K562 (cell line): ENCODE data around the gene WDR17. TPM values are rescaled to one million over a fixed set of nuclear protein-coding genes. Genes with fewer than 3 reads are reported as not detected.

Experiments used
- ATAC-seq: fragments of 200-7000 bp; cut with Tn5 transposase; 3 replicates; pipeline ENCODE4 v1.9.1; 2020; ENCODE audit warnings: moderate library complexity
- BruUV-seq: library from RNA; stranded (reverse); fragments of 400-500 nt; replicated peaks from 2 replicates; lab custom pipeline; 2021; lab: Mats Ljungman, UMichigan
- CTCF ChIA-PET: fragments of 300-600 bp; formaldehyde crosslinking; extraction: SDS; loops from one replicate; lab custom pipeline; 2021; ENCODE audit warnings: low intra/inter-chr PET ratio; lab: Yijun Ruan, JAX
- POLR2A ChIA-PET: fragments of 300-600, 350-650 bp; sonication (Branson Sonifier 250); formaldehyde crosslinking; extraction: SDS; loops from one replicate; lab custom pipeline; 2021; ENCODE audit warnings: antibody characterized with exemption, inconsistent platforms; lab: Yijun Ruan, JAX
- DNase-seq, 4 experiments: peaks; one replicate each; pipeline versions ENCODE4 v3.0.0 to v3.0.0-alpha.2; 2011 to 2018; ENCODE audit warnings: low spot score in 3 of 4, mixed read lengths in 3 of 4; ENCODE audit errors: extremely low read depth in 1 of 4
- FAIRE-seq: peaks from 2 replicates; lab custom pipeline; 2011; peaks lifted over from hg19 to GRCh38; lab: Jason Lieb, UNC
- H2AFZ ChIP-seq: 2 replicates; pipeline ENCODE4 v1.6.0; 2011; ENCODE audit warnings: low read depth, low read length, control low read depth, inconsistent platforms
- H3K27ac ChIP-seq: fragments of 200-600 bp; 3 replicates; pipeline ENCODE4 v1.8.0; 2011; ENCODE audit warnings: low read depth, mild to moderate bottlenecking, control low read depth, inconsistent platforms, low read length, moderate library complexity, mixed read lengths; ENCODE audit errors: extremely low read depth
- H3K27me3 ChIP-seq, 2 experiments: fragments of 300-600 bp in 1 of 2; 2 replicates in 1 of 2; 3 replicates in 1 of 2; pipeline versions ENCODE4 v1.6.0 to v1.8.0; 2011; ENCODE audit warnings: inconsistent platforms in 2 of 2, low read length in 2 of 2, mild to moderate bottlenecking in 1 of 2, mixed read lengths in 1 of 2, moderate library complexity in 1 of 2; ENCODE audit not compliant: control insufficient read depth in 2 of 2, insufficient read depth in 2 of 2
- H3K36me3 ChIP-seq: fragments of 300-600 bp; 3 replicates; pipeline ENCODE4 v1.8.0; 2011; ENCODE audit warnings: mild to moderate bottlenecking, low read length, inconsistent platforms; ENCODE audit not compliant: control insufficient read depth, insufficient read depth
- H3K4me1 ChIP-seq, 2 experiments: fragments of 200-600 bp in 1 of 2; replicated peaks in 1 of 2; 2 replicates in 1 of 2; 3 replicates in 1 of 2; pipeline versions ENCODE4 v1.5.1 to v1.8.0; 2011; ENCODE audit warnings: inconsistent platforms in 2 of 2, low read length in 2 of 2, mild to moderate bottlenecking in 1 of 2, mixed read lengths in 1 of 2, moderate library complexity in 1 of 2; ENCODE audit not compliant: control insufficient read depth in 2 of 2, insufficient read depth in 2 of 2
- H3K4me2 ChIP-seq: 2 replicates; pipeline ENCODE4 v1.6.1; 2011; ENCODE audit warnings: low read length, control low read depth, inconsistent platforms, mixed read lengths; ENCODE audit not compliant: insufficient read depth
- H3K4me3 ChIP-seq: fragments of 200-600 bp; sonication (generic), shearing (Covaris generic); 2 replicates; pipeline ENCODE4 v1.5.1; 2016; ENCODE audit warnings: control low read depth, inconsistent platforms
- H3K79me2 ChIP-seq: fragments of 200-600 bp; 3 replicates; pipeline ENCODE4 v1.8.0; 2011; ENCODE audit warnings: low read length, inconsistent platforms; ENCODE audit not compliant: control insufficient read depth, insufficient read depth
- H3K9ac ChIP-seq, 2 experiments: 2 replicates each; pipeline versions ENCODE4 v1.6.0 to v1.6.1; 2011; ENCODE audit warnings: low read depth in 2 of 2, low read length in 2 of 2, control low read depth in 1 of 2, inconsistent platforms in 1 of 2, mild to moderate bottlenecking in 1 of 2, mixed read lengths in 1 of 2; ENCODE audit not compliant: insufficient read depth in 1 of 2
- H3K9me1 ChIP-seq: one replicate; pipeline ENCODE4 v1.6.0; 2011; ENCODE audit warnings: inconsistent platforms, mild to moderate bottlenecking, low read length, moderate library complexity; ENCODE audit not compliant: control insufficient read depth, insufficient read depth
- H3K9me3 ChIP-seq: replicated peaks from 2 replicates; pipeline ENCODE4 v1.5.1; 2011; ENCODE audit warnings: low read depth, low read length, inconsistent platforms; ENCODE audit not compliant: control insufficient read depth, insufficient read depth
- H4K20me1 ChIP-seq: replicated peaks from 2 replicates; pipeline ENCODE4 v1.6.1; 2011; ENCODE audit warnings: low read length, inconsistent platforms, mixed read lengths; ENCODE audit not compliant: control insufficient read depth, insufficient read depth
- CBFA2T3 ChIP-seq: fragments of 450-650 bp; IDR thresholded peaks from 2 replicates; pipeline ENCODE4 v1.6.1; 2017
- CREM ChIP-seq: IDR thresholded peaks from 2 replicates; pipeline ENCODE4 v1.6.1; 2014; ENCODE audit warnings: antibody characterized with exemption, low read depth
- FOXK2 ChIP-seq, 2 experiments: fragments of 450-650 bp; IDR thresholded peaks in 1 of 2; conservative IDR thresholded peaks in 1 of 2; 2 replicates each; pipeline ENCODE4 v1.6.1; 2016; ENCODE audit warnings: low read depth in 2 of 2, mild to moderate bottlenecking in 1 of 2
- LCOR ChIP-seq: sonication (generic); formaldehyde crosslinking; IDR thresholded peaks from 2 replicates; pipeline ENCODE4 v1.8.0; 2022; ENCODE audit warnings: mild to moderate bottlenecking, missing genetic modification reagents
- THRAP3 ChIP-seq: fragments of 450-650 bp; IDR thresholded peaks from 2 replicates; pipeline ENCODE4 v1.6.1; 2016; ENCODE audit warnings: mild to moderate bottlenecking, inconsistent platforms, borderline replicate concordance
- TSC22D4 ChIP-seq: fragments of 450-650 bp; IDR thresholded peaks from 2 replicates; pipeline ENCODE4 v1.6.1; 2016; ENCODE audit warnings: missing genetic modification characterization, missing biosample characterization, control low read depth
- ZBTB34 ChIP-seq: fragments of 250-450 bp; sonication (Bioruptor Pico); IDR thresholded peaks from 2 replicates; pipeline ENCODE4 v1.8.0; 2021; ENCODE audit warnings: mild to moderate bottlenecking, moderate library complexity
- ZNF212 ChIP-seq: fragments of 450-650 bp; formaldehyde crosslinking; IDR thresholded peaks from 2 replicates; pipeline ENCODE4 v1.4.0; 2020; ENCODE audit warnings: mild to moderate bottlenecking
- ZNF655 ChIP-seq: fragments of 250-450 bp; sonication (Bioruptor Pico); IDR thresholded peaks from 2 replicates; pipeline ENCODE4 v1.5.0; 2021
- ZSCAN32 ChIP-seq: fragments of 450-650 bp; formaldehyde crosslinking; IDR thresholded peaks from 2 replicates; pipeline ENCODE4 v1.4.0; 2020; ENCODE audit warnings: mild to moderate bottlenecking, moderate library complexity
- in situ Hi-C: fragments of 300-500 bp; cut with MboI; formaldehyde crosslinking; loops from 4 replicates; pipeline ENCODE4 v1.15.0; 2018; ENCODE audit warnings: inconsistent platforms, mixed read lengths
- intact Hi-C: fragments of 100-400 bp; cut with micrococcal nuclease; formaldehyde crosslinking; loops from 2 replicates; pipeline ENCODE4 v1.14.2; 2022
- polyA plus RNA-seq, 8 experiments: library from polyadenylated mRNA; depleted of rRNA in 4 of 8; stranded (reverse) in 5 of 8; unstranded in 3 of 8; fragments of >200 nt; fragmentation: Nextera tagmentation in 2 of 8; fragmentation: Illumina TruSeq in 1 of 8; extraction: Ambion mirVana in 2 of 8; extraction: Trizol in 1 of 8; gene quantifications; 2 replicates each; pipeline versions ENCODE4 v1.2.1 to v1.2.3, GENCODE V29; 2011 to 2014; ENCODE audit warnings: inconsistent platforms in 1 of 8, missing spikeins in 1 of 8
- total RNA-seq, 7 experiments: library from RNA; depleted of rRNA in 6 of 7; stranded (reverse); fragments of >200 nt in 6 of 7; fragmentation: Illumina TruSeq in 2 of 7; extraction: Trizol in 2 of 7; gene quantifications; 2 replicates each; pipeline versions ENCODE4 v1.2.1 to v1.2.3, GENCODE V29; 2011 to 2021; ENCODE audit warnings: low replicate concordance in 1 of 7
- TF ChIP-seq, protein P1 (sequence below): sonication (generic); formaldehyde crosslinking; IDR thresholded peaks from 2 replicates; pipeline ENCODE4 v1.8.0; 2022; ENCODE audit warnings: mild to moderate bottlenecking, low read depth, missing genetic modification reagents
- TF ChIP-seq, protein P2 (sequence below): IDR thresholded peaks from 2 replicates; pipeline ENCODE4 v1.6.1; 2011; ENCODE audit warnings: borderline replicate concordance, low read depth, mild to moderate bottlenecking, moderate library complexity, low read length; ENCODE audit not compliant: insufficient read depth, poor library complexity, severe bottlenecking
- TF ChIP-seq, protein P3 (sequence below): sonication (generic); formaldehyde crosslinking; IDR thresholded peaks from 2 replicates; pipeline ENCODE4 v1.8.0; 2023; ENCODE audit warnings: mild to moderate bottlenecking, missing genetic modification reagents
- TF ChIP-seq, protein P4 (sequence below): fragments of 250-450 bp; sonication (Bioruptor Pico); IDR thresholded peaks from 2 replicates; pipeline ENCODE4 v1.8.0; 2021; ENCODE audit warnings: moderate library complexity, mild to moderate bottlenecking, inconsistent platforms

The WDR17 gene
- total and polyA plus RNA-seq, 9 of the 15 experiments (the other 6 are each of a cell fraction or from before 2014, with no cell fraction given), result 0.04 to 0.07 TPM; not detected in 7

GRCh38 chr4:176042195-176042594 is 23.4 kb upstream of the WDR17 start:
- in situ Hi-C loops (no loop called here), intact Hi-C loops (no loop called here)
- no peak for ATAC-seq
- Histone ChIP-seq H3K27me3 (no peaks in the 10 kb centered on the region), H3K9me1 (no peaks in the 10 kb centered on the region), H3K4me1 (no peaks in the 10 kb centered on the region), H4K20me1 (no peaks in the 10 kb centered on the region), H3K9ac (no peak overlapping the region), H2AFZ (no peak overlapping the region), H3K79me2 (no peaks in the 10 kb centered on the region), H3K27ac (no peak overlapping the region), H3K36me3 (no peaks in the 10 kb centered on the region), H3K4me3 (no peak overlapping the region), H3K4me2 (no peak overlapping the region), H3K9me3 (peaks cover 1% of the 10 kb centered on the region; the same call in 1 of the 2 replicates)
- CTCF ChIA-PET, result no interaction called here
- no peak for FAIRE-seq
- BruUV-seq, result no TSS peak
- POLR2A ChIA-PET, result no interaction called here
- no peak for DNase-seq
- TF ChIP-seq, protein P1, sequence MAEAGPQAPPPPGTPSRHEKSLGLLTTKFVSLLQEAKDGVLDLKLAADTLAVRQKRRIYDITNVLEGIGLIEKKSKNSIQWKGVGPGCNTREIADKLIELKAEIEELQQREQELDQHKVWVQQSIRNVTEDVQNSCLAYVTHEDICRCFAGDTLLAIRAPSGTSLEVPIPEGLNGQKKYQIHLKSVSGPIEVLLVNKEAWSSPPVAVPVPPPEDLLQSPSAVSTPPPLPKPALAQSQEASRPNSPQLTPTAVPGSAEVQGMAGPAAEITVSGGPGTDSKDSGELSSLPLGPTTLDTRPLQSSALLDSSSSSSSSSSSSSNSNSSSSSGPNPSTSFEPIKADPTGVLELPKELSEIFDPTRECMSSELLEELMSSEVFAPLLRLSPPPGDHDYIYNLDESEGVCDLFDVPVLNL (CRISPR knock-in tag), result no peak
- no peak for TF ChIP-seq ZBTB34
- no peak for TF ChIP-seq ZNF655
- TF ChIP-seq, protein P2, sequence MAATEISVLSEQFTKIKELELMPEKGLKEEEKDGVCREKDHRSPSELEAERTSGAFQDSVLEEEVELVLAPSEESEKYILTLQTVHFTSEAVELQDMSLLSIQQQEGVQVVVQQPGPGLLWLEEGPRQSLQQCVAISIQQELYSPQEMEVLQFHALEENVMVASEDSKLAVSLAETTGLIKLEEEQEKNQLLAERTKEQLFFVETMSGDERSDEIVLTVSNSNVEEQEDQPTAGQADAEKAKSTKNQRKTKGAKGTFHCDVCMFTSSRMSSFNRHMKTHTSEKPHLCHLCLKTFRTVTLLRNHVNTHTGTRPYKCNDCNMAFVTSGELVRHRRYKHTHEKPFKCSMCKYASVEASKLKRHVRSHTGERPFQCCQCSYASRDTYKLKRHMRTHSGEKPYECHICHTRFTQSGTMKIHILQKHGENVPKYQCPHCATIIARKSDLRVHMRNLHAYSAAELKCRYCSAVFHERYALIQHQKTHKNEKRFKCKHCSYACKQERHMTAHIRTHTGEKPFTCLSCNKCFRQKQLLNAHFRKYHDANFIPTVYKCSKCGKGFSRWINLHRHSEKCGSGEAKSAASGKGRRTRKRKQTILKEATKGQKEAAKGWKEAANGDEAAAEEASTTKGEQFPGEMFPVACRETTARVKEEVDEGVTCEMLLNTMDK, result no peak
- TF ChIP-seq ZSCAN32 (CRISPR knock-in tag), result no peak
- TF ChIP-seq CBFA2T3, result no peak
- TF ChIP-seq, protein P3, sequence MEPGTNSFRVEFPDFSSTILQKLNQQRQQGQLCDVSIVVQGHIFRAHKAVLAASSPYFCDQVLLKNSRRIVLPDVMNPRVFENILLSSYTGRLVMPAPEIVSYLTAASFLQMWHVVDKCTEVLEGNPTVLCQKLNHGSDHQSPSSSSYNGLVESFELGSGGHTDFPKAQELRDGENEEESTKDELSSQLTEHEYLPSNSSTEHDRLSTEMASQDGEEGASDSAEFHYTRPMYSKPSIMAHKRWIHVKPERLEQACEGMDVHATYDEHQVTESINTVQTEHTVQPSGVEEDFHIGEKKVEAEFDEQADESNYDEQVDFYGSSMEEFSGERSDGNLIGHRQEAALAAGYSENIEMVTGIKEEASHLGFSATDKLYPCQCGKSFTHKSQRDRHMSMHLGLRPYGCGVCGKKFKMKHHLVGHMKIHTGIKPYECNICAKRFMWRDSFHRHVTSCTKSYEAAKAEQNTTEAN (CRISPR knock-in tag), result no peak
- TF ChIP-seq FOXK2 (conservative IDR thresholded peaks at IDR 0.05 in 1 of 2, IDR thresholded peaks at IDR 0.05 in 1 of 2; ENCODE audit: low read depth in 2 of 2), result no peak
- TF ChIP-seq TSC22D4 (tag), result no peak
- no peak for TF ChIP-seq THRAP3
- TF ChIP-seq CREM, result no peak
- TF ChIP-seq, protein P4, sequence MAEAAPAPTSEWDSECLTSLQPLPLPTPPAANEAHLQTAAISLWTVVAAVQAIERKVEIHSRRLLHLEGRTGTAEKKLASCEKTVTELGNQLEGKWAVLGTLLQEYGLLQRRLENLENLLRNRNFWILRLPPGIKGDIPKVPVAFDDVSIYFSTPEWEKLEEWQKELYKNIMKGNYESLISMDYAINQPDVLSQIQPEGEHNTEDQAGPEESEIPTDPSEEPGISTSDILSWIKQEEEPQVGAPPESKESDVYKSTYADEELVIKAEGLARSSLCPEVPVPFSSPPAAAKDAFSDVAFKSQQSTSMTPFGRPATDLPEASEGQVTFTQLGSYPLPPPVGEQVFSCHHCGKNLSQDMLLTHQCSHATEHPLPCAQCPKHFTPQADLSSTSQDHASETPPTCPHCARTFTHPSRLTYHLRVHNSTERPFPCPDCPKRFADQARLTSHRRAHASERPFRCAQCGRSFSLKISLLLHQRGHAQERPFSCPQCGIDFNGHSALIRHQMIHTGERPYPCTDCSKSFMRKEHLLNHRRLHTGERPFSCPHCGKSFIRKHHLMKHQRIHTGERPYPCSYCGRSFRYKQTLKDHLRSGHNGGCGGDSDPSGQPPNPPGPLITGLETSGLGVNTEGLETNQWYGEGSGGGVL (CRISPR knock-in tag), result no peak
- TF ChIP-seq ZNF212, result no peak
- no peak for TF ChIP-seq LCOR (CRISPR knock-in tag)
